Measurements from ENCODE around the gene BIRC3. TPM values are rescaled to one million over a fixed set of nuclear protein-coding genes. Genes with fewer than 3 reads are reported as not detected.

BIRC3 gene
- total RNA-seq, 1 experiment from 2014 or later, result 69.4 TPM

DNA sequence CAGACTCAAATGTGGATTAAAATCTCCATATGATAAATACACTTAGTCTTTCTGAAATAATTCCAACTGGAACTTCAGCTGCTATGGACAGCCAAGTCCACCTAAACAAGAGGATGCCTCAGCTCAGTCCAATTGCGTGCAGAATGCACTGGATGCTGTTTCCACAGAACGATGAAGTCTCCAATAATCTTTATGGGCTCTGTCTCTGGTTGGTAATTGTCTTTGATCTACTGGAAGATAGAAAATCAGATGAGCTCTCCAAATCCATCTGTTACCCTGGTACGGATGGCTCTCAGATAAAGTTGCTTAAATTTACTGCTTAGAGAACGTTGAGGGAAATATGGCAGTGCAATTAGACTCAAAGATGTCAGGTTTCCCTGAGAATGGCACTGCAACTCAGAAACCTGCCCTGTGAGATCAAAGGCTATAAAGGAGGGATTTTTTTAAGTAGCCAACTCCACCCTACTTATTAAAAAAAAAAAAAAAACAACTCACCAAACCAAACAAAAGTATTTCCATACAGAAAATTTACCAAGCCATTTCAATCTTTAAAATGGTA, 859 bp upstream of the BIRC3 start:
- BruUV-seq (replicated peaks), result TSS peak; percentile 89
- Mint-ChIP-seq H3K4me1 (ENCODE audit: low read depth, unreplicated experiment) (peaks cover 41% of the 10 kb centered on the region), H3K27me3 (ENCODE audit: unreplicated experiment) (no peaks in the 10 kb centered on the region), H3K9me3 (ENCODE audit: low read depth, unreplicated experiment) (no peaks in the 10 kb centered on the region), H3K4me3 (ENCODE audit: low read depth, unreplicated experiment) (peak overlapping the region; percentile 74), H3K27ac (ENCODE audit: unreplicated experiment) (peak overlapping the region; percentile 96), H3K36me3 (ENCODE audit: insufficient read depth, unreplicated experiment) (peaks cover 54% of the 10 kb centered on the region)
- CTCF ChIA-PET, result interaction anchor here (1.0 kb wide), 1 partner anchor 11 kb away, joined by 4 read pairs; no protein-coding TSS in a partner anchor
- TF ChIP-seq, protein P1, sequence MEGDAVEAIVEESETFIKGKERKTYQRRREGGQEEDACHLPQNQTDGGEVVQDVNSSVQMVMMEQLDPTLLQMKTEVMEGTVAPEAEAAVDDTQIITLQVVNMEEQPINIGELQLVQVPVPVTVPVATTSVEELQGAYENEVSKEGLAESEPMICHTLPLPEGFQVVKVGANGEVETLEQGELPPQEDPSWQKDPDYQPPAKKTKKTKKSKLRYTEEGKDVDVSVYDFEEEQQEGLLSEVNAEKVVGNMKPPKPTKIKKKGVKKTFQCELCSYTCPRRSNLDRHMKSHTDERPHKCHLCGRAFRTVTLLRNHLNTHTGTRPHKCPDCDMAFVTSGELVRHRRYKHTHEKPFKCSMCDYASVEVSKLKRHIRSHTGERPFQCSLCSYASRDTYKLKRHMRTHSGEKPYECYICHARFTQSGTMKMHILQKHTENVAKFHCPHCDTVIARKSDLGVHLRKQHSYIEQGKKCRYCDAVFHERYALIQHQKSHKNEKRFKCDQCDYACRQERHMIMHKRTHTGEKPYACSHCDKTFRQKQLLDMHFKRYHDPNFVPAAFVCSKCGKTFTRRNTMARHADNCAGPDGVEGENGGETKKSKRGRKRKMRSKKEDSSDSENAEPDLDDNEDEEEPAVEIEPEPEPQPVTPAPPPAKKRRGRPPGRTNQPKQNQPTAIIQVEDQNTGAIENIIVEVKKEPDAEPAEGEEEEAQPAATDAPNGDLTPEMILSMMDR (IDR thresholded peaks at IDR 0.05; ENCODE audit: unreplicated experiment), result no peak
- no peak for DNase-seq
- intact Hi-C loops (cut with micrococcal nuclease; ENCODE audit: unreplicated experiment), result no loop called here

DNA sequence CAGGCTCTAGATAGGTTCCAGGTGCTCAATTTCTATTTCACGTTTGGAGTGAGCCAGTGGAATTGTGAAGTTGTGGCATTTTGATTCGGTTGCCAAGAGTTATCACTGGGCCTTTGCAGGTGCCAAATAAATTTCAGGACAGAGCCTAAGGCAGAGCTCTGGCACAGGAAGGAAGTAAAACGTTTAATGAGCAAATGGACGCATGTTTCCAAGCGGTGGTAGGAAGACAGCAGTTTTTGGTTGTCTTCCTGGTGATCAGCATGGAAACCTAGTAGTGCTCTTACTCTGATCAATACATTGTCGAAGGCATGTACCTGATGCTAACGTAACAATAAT, 452 bp downstream of the BIRC3 start:
- TSS peak; percentile 64 for BruUV-seq (replicated peaks)
- H3K36me3 Mint-ChIP-seq (ENCODE audit: insufficient read depth, unreplicated experiment), result peaks cover 64% of the 10 kb centered on the region
- intact Hi-C loops (cut with micrococcal nuclease; ENCODE audit: unreplicated experiment), result loop anchor here (1.0 kb wide), 2 partner anchors 23 to 29 kb away; no protein-coding TSS in a partner anchor
- CTCF ChIA-PET, result interaction anchor here (1.1 to 1.4 kb wide), 2 partner anchors 8 to 24 kb away, joined by 3 to 11 read pairs; no protein-coding TSS in a partner anchor
- TF ChIP-seq, protein P1 (IDR thresholded peaks at IDR 0.05; ENCODE audit: unreplicated experiment), result no peak
- peak overlapping the region; percentile 74 for H3K4me3 Mint-ChIP-seq (ENCODE audit: low read depth, unreplicated experiment)
- no peaks in the 10 kb centered on the region for H3K9me3 Mint-ChIP-seq (ENCODE audit: low read depth, unreplicated experiment)
- H3K27ac Mint-ChIP-seq (ENCODE audit: unreplicated experiment), result peak overlapping the region; percentile 96
- DNase-seq, result no peak
- H3K4me1 Mint-ChIP-seq (ENCODE audit: low read depth, unreplicated experiment), result peaks cover 49% of the 10 kb centered on the region
- no peaks in the 10 kb centered on the region for H3K27me3 Mint-ChIP-seq (ENCODE audit: unreplicated experiment)

DNA sequence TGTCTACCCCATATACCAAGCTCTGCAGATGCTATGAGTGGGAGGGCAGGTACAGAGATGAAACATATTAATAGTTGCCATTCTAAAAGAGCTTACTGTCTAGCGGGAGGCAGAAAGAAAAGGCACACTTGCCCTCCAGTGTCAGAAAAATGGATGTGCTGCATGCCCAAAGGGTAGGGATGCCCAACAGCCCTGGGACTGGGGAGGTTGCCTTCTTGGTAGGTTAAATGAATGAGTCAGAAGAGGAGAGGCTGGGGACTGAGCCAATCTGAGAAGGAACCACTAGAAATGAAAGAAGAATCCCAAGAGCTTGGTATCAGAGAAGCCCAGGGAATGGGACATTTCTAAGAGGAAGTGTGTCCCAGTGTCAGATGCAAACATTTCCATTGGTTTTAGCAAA, 1.2 kb downstream of the BIRC3 start:
- no TSS peak for BruUV-seq (replicated peaks)
- peak; percentile 43 for DNase-seq
- Mint-ChIP-seq H3K27ac (ENCODE audit: unreplicated experiment) (peak overlapping the region; percentile 96), H3K36me3 (ENCODE audit: insufficient read depth, unreplicated experiment) (peaks cover 59% of the 10 kb centered on the region), H3K4me3 (ENCODE audit: low read depth, unreplicated experiment) (peak overlapping the region; percentile 74), H3K27me3 (ENCODE audit: unreplicated experiment) (no peaks in the 10 kb centered on the region), H3K4me1 (ENCODE audit: low read depth, unreplicated experiment) (peaks cover 44% of the 10 kb centered on the region), H3K9me3 (ENCODE audit: low read depth, unreplicated experiment) (no peaks in the 10 kb centered on the region)
- intact Hi-C loops (cut with micrococcal nuclease; ENCODE audit: unreplicated experiment), result loop anchor here (1.0 kb wide), 2 partner anchors 24 to 30 kb away; no protein-coding TSS in a partner anchor
- CTCF ChIA-PET, result interaction anchor here (0.8 to 1.4 kb wide), 4 partner anchors 9 to 30 kb away, joined by 3 to 11 read pairs (median 3); no protein-coding TSS in a partner anchor
- TF ChIP-seq, protein P1 (IDR thresholded peaks at IDR 0.05; ENCODE audit: unreplicated experiment), result no peak

DNA sequence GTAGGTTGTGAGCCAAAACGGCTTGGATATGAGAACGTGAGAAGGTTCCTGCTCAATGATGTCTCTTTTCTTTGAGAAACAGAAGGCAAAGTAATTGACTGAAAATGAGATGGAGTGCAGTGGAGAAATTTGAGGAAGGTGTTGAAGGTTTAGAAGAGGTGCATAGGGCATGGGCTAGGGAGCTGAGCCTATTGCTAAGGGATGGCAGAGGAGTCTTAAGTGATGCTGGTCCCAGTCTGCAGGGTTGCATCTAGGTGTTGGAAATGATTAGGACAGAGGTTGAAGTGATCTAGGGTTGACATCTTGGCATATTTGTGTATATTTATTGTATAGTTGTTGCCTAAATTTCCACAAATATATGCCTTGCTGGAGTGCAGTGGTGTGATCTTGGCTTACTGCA, 2.3 kb downstream of the BIRC3 start:
- no peaks in the 10 kb centered on the region for H3K9me3 Mint-ChIP-seq (ENCODE audit: low read depth, unreplicated experiment)
- CTCF ChIA-PET, result interaction anchor here (0.8 kb wide), 1 partner anchor 32 kb away, joined by 5 read pairs; no protein-coding TSS in a partner anchor
- TF ChIP-seq, protein P1 (IDR thresholded peaks at IDR 0.05; ENCODE audit: unreplicated experiment), result no peak
- intact Hi-C loops (cut with micrococcal nuclease; ENCODE audit: unreplicated experiment), result no loop called here
- no TSS peak for BruUV-seq (replicated peaks)
- no peak for DNase-seq
- H3K4me3 Mint-ChIP-seq (ENCODE audit: low read depth, unreplicated experiment), result peak overlapping the region; percentile 74
- H3K36me3 Mint-ChIP-seq (ENCODE audit: insufficient read depth, unreplicated experiment), result peaks cover 59% of the 10 kb centered on the region
- H3K27ac Mint-ChIP-seq (ENCODE audit: unreplicated experiment), result peak overlapping the region; percentile 96
- no peaks in the 10 kb centered on the region for H3K27me3 Mint-ChIP-seq (ENCODE audit: unreplicated experiment)
- H3K4me1 Mint-ChIP-seq (ENCODE audit: low read depth, unreplicated experiment), result peaks cover 39% of the 10 kb centered on the region

Data from Calu3 (cell line).